ENCODE data around the gene CCDC88A.

DNA sequence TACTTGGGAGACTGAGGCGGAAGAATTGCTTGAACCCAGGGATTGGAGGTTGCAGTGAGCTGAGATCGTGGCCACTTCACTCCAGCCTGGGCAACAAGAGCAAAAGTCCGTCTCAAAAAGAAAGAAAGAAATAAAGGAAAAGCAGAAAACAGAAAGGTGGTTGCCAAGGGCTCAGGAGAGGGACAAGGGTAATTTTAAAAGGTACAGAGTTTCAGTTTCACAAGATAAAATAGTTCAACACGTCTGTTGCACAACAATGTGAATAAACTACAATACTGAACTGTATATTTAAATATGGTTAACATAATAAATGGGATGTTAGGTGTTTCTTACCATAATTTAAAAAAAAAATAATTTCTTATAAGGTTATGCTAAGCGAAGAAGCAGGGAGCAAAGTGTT is 174.2 kb downstream of the CCDC88A start:
- TF ChIP-seq, protein P1, sequence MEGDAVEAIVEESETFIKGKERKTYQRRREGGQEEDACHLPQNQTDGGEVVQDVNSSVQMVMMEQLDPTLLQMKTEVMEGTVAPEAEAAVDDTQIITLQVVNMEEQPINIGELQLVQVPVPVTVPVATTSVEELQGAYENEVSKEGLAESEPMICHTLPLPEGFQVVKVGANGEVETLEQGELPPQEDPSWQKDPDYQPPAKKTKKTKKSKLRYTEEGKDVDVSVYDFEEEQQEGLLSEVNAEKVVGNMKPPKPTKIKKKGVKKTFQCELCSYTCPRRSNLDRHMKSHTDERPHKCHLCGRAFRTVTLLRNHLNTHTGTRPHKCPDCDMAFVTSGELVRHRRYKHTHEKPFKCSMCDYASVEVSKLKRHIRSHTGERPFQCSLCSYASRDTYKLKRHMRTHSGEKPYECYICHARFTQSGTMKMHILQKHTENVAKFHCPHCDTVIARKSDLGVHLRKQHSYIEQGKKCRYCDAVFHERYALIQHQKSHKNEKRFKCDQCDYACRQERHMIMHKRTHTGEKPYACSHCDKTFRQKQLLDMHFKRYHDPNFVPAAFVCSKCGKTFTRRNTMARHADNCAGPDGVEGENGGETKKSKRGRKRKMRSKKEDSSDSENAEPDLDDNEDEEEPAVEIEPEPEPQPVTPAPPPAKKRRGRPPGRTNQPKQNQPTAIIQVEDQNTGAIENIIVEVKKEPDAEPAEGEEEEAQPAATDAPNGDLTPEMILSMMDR (conservative IDR thresholded peaks at IDR 0.05 in 1 of 2, IDR thresholded peaks at IDR 0.05 in 1 of 2; ENCODE audit: extremely low read depth in 1 of 2, insufficient read depth in 1 of 2, low read depth in 1 of 2, low read length in 2 of 2), result no peak
- TF ChIP-seq EZH2 (IDR thresholded peaks at IDR 0.05; ENCODE audit: borderline replicate concordance, low read length), result no peak
